ENCODE results near the gene TECR. TPM values are rescaled to one million over a fixed set of nuclear protein-coding genes. Genes with fewer than 3 reads are reported as not detected.

Gene TECR
- total and polyA plus RNA-seq, 2 donors (not counting 3 experiments of a cell fraction or from before 2014, with no cell fraction given), result 109 to 193 TPM

DNA sequence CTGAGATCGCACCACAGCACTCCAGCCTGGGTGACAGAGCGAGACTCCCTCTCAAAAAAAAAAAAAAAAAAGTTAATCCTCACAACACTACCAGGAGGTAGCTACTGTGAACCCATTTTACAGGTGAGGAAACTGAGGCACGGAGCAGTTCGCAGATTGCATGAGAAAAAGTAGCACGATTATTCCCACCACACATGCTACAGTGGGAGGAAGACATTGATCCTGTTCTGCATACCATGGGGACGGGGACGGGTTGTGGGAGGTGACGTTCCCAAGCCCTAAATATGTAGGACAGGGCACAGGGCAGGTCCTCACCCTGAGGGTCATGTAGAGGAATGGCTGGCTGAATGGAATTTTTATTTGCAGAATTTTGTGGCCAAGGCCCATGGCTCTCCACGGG, 77.2 kb downstream of the TECR start:
- Histone ChIP-seq H3K4me2 (ENCODE audit: insufficient read depth, low read length) (no peak overlapping the region), H2AFZ (ENCODE audit: low read depth, low read length) (no peak overlapping the region), H3K36me3 (ENCODE audit: control insufficient read depth in 2 of 2, extremely low read depth in 1 of 2, insufficient read depth in 2 of 2, low read length in 2 of 2) (no peaks in the 10 kb centered on the region), H3K27me3 (ENCODE audit: control insufficient read depth in 2 of 2, insufficient read depth in 2 of 2, low read length in 2 of 2) (no peaks in the 10 kb centered on the region), H4K20me1 (replicated peaks; ENCODE audit: control insufficient read depth, extremely low read depth, insufficient read depth, low read length) (no peaks in the 10 kb centered on the region), H3K9me3 (replicated peaks; ENCODE audit: control insufficient read depth, insufficient read depth, low read length) (no peaks in the 10 kb centered on the region), H3K9ac (replicated peaks; ENCODE audit: extremely low read depth, insufficient read depth, low read length) (no peak overlapping the region), H3K9me1 (replicated peaks; ENCODE audit: control insufficient read depth, extremely low read depth, insufficient read depth, low read length) (no peaks in the 10 kb centered on the region), H3K79me2 (ENCODE audit: control insufficient read depth, insufficient read depth, low read length) (no peaks in the 10 kb centered on the region), H3K27ac (ENCODE audit: insufficient read depth, low read depth, low read length) (no peak overlapping the region), H3K4me1 (ENCODE audit: control insufficient read depth, extremely low read depth, insufficient read depth, low read length) (no peaks in the 10 kb centered on the region), H3K4me3 (replicated peaks in 1 of 3; ENCODE audit: insufficient read depth in 1 of 3, low read depth in 1 of 3, low read length in 3 of 3) (no peak overlapping the region)
- no peak for FAIRE-seq
- BruUV-seq (replicated peaks), result no TSS peak
- dilution Hi-C loops (cut with MboI; ENCODE audit: extremely low pct_ligation_motif_present, low sequenced_read_pairs), result no loop called here
- TF ChIP-seq EZH2 (IDR thresholded peaks at IDR 0.05; ENCODE audit: borderline replicate concordance, low read depth, low read length, severe bottlenecking), result no peak
- TF ChIP-seq POLR2AphosphoS5 (IDR thresholded peaks at IDR 0.05; ENCODE audit: insufficient read depth, low read depth, low read length), result no peak
- TF ChIP-seq, protein P1, sequence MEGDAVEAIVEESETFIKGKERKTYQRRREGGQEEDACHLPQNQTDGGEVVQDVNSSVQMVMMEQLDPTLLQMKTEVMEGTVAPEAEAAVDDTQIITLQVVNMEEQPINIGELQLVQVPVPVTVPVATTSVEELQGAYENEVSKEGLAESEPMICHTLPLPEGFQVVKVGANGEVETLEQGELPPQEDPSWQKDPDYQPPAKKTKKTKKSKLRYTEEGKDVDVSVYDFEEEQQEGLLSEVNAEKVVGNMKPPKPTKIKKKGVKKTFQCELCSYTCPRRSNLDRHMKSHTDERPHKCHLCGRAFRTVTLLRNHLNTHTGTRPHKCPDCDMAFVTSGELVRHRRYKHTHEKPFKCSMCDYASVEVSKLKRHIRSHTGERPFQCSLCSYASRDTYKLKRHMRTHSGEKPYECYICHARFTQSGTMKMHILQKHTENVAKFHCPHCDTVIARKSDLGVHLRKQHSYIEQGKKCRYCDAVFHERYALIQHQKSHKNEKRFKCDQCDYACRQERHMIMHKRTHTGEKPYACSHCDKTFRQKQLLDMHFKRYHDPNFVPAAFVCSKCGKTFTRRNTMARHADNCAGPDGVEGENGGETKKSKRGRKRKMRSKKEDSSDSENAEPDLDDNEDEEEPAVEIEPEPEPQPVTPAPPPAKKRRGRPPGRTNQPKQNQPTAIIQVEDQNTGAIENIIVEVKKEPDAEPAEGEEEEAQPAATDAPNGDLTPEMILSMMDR (IDR thresholded peaks at IDR 0.05; ENCODE audit: extremely low read depth in 1 of 2, insufficient read depth in 1 of 2, low read depth in 1 of 2, low read length in 2 of 2), result no peak
- TF ChIP-seq MYC (IDR thresholded peaks at IDR 0.05; ENCODE audit: low read depth, low read length), result no peak
- no peak for TF ChIP-seq FOS (IDR thresholded peaks at IDR 0.05; ENCODE audit: borderline replicate concordance, insufficient read depth, low read length)
- TF ChIP-seq GATA2 (IDR thresholded peaks at IDR 0.05; ENCODE audit: insufficient read depth, insufficient read length, low read depth, low read length), result no peak
- no peak for DNase-seq (ENCODE audit: low read depth, low spot score)
- intact Hi-C loops (cut with micrococcal nuclease), result no loop called here
- POLR2A ChIA-PET, result interaction anchor here (0.6 to 0.7 kb wide), 2 partner anchors 49 to 83 kb away, joined by 3 to 4 read pairs; partner anchors contain the start of gene ZNF333
- CTCF ChIA-PET, result no interaction called here
